Measurements from ENCODE around the gene ZDHHC16. TPM values are rescaled to one million over a fixed set of nuclear protein-coding genes. Genes with fewer than 3 reads are reported as not detected.
A peak's percentile ranks its signal among the peaks of the same experiment; 100 is the strongest.

Gene ZDHHC16
- total and polyA plus RNA-seq, 2 donors from 2014 or later: 35.9 to 48.9 TPM

- no peak for TF ChIP-seq CTCF (IDR thresholded peaks at IDR 0.05; ENCODE audit: borderline replicate concordance, extremely low read depth, insufficient read depth)
- DNase-seq (no peak), FAIRE-seq (no peak)
- H3K4me1 ChIP-seq (ENCODE audit: control insufficient read depth in 2 of 3, insufficient read depth in 2 of 3, low read depth in 1 of 3, low read length in 3 of 3): no peaks in the 10 kb centered on the region
- no peaks in the 10 kb centered on the region for H3K9me3 ChIP-seq (ENCODE audit: control insufficient read depth in 2 of 3, insufficient read depth in 1 of 3, low read length in 3 of 3)
- no peak overlapping the region for H3K27ac ChIP-seq (ENCODE audit: low read depth in 2 of 2, low read length in 2 of 2)
- peaks cover 5 to 22% (median 11%) of the 10 kb centered on the region in 3 donors for H3K36me3 ChIP-seq (ENCODE audit: control insufficient read depth in 2 of 3, insufficient read depth in 3 of 3, low read length in 3 of 3)
- intact Hi-C loops (cut with DNase I): no loop called here
- H3K27me3 ChIP-seq (ENCODE audit: control insufficient read depth, insufficient read depth, low read length): no peaks in the 10 kb centered on the region
- no peak overlapping the region for H3K9ac ChIP-seq (ENCODE audit: low read length in 3 of 3)
- H3K4me3 ChIP-seq (ENCODE audit: low read length in 3 of 3): no peak overlapping the region
Measured at GRCh38 chr10:97483921-97484320, 37.9 kb downstream of the ZDHHC16 start.

GRCh38 chr10:97485647-97486281, 39.8 kb downstream of the ZDHHC16 start:
- TF ChIP-seq CTCF (IDR thresholded peaks at IDR 0.05; ENCODE audit: borderline replicate concordance, extremely low read depth, insufficient read depth): no peak
- intact Hi-C loops (cut with DNase I): no loop called here
- Histone ChIP-seq H3K4me1 (ENCODE audit: control insufficient read depth in 2 of 3, insufficient read depth in 2 of 3, low read depth in 1 of 3, low read length in 3 of 3) (peaks cover 0 to 3% (median 2%) of the 10 kb centered on the region in 3 donors), H3K4me3 (ENCODE audit: low read length in 3 of 3) (no peak overlapping the region), H3K27me3 (ENCODE audit: control insufficient read depth, insufficient read depth, low read length) (no peaks in the 10 kb centered on the region), H3K36me3 (ENCODE audit: control insufficient read depth in 2 of 3, insufficient read depth in 3 of 3, low read length in 3 of 3) (peaks cover 3 to 13% (median 4%) of the 10 kb centered on the region in 3 donors), H3K9ac (ENCODE audit: low read length in 3 of 3) (no peak overlapping the region), H3K9me3 (ENCODE audit: control insufficient read depth in 2 of 3, insufficient read depth in 1 of 3, low read length in 3 of 3) (no peaks in the 10 kb centered on the region), H3K27ac (ENCODE audit: low read depth in 2 of 2, low read length in 2 of 2) (no peak overlapping the region)
- no peak for FAIRE-seq
- DNase-seq: no peak

GRCh38 chr10:97490592-97490991, 44.6 kb downstream of the ZDHHC16 start:
- no peaks in the 10 kb centered on the region for H3K9me3 ChIP-seq (ENCODE audit: control insufficient read depth in 2 of 3, insufficient read depth in 1 of 3, low read length in 3 of 3)
- intact Hi-C loops (cut with DNase I): no loop called here
- H3K27ac ChIP-seq (ENCODE audit: low read depth in 2 of 2, low read length in 2 of 2): no peak overlapping the region
- H3K27me3 ChIP-seq (ENCODE audit: control insufficient read depth, insufficient read depth, low read length): no peaks in the 10 kb centered on the region
- H3K9ac ChIP-seq (ENCODE audit: low read length in 3 of 3): no peak overlapping the region
- DNase-seq (no peak), FAIRE-seq (no peak)
- no peak overlapping the region for H3K4me3 ChIP-seq (ENCODE audit: low read length in 3 of 3)
- no peaks in the 10 kb centered on the region for H3K36me3 ChIP-seq (ENCODE audit: control insufficient read depth in 2 of 3, insufficient read depth in 3 of 3, low read length in 3 of 3)
- H3K4me1 ChIP-seq (ENCODE audit: control insufficient read depth in 2 of 3, insufficient read depth in 2 of 3, low read depth in 1 of 3, low read length in 3 of 3): peaks cover 0 to 17% (median 12%) of the 10 kb centered on the region in 3 donors
- TF ChIP-seq CTCF (IDR thresholded peaks at IDR 0.05; ENCODE audit: borderline replicate concordance, extremely low read depth, insufficient read depth): no peak

- no peak for TF ChIP-seq CTCF (IDR thresholded peaks at IDR 0.05; ENCODE audit: borderline replicate concordance, extremely low read depth, insufficient read depth)
- H3K9me3 ChIP-seq (ENCODE audit: control insufficient read depth in 2 of 3, insufficient read depth in 1 of 3, low read length in 3 of 3): no peaks in the 10 kb centered on the region
- no peaks in the 10 kb centered on the region for H3K27me3 ChIP-seq (ENCODE audit: control insufficient read depth, insufficient read depth, low read length)
- no peak overlapping the region for H3K27ac ChIP-seq (ENCODE audit: low read depth in 2 of 2, low read length in 2 of 2)
- H3K36me3 ChIP-seq (ENCODE audit: control insufficient read depth in 2 of 3, insufficient read depth in 3 of 3, low read length in 3 of 3): no peaks in the 10 kb centered on the region
- no peak overlapping the region for H3K4me3 ChIP-seq (ENCODE audit: low read length in 3 of 3)
- intact Hi-C loops (cut with DNase I): no loop called here
- peak in 1 of 5 donors; percentile 7 for DNase-seq
- H3K4me1 ChIP-seq (ENCODE audit: control insufficient read depth in 2 of 3, insufficient read depth in 2 of 3, low read depth in 1 of 3, low read length in 3 of 3): peaks cover 0 to 25% (median 12%) of the 10 kb centered on the region in 3 donors
- H3K9ac ChIP-seq (ENCODE audit: low read length in 3 of 3): no peak overlapping the region
- no peak for FAIRE-seq
Measured at GRCh38 chr10:97494151-97494550, 48.2 kb downstream of the ZDHHC16 start.
